Upper lobe of left lung (tissue), 6 donors: ENCODE results near the gene SHLD1. TPM values are rescaled to one million over a fixed set of nuclear protein-coding genes. Genes with fewer than 3 reads are reported as not detected.

ENCODE experiments used
- ATAC-seq, 2 donors: fragments of 200-7000 bp; cut with Tn5 transposase; one replicate each; pipeline ENCODE4 v1.9.1; 2022; ENCODE audit warnings: mild to moderate bottlenecking in 2 of 2, moderate library complexity in 2 of 2; ENCODE audit not compliant: low FRiP score in 2 of 2
- DNase-seq, 2 donors: peaks; one replicate each; pipeline ENCODE4 v3.0.0-alpha.2; 2019 to 2020
- H3K27ac ChIP-seq, 4 donors: fragments of 200-600 bp; sonication (generic); one replicate each; pipeline ENCODE4 v1.5.1; 2016 to 2019
- H3K27me3 ChIP-seq, 4 donors: fragments of 200-600 bp; sonication (generic); one replicate each; pipeline ENCODE4 v1.5.1; 2017 to 2019
- H3K36me3 ChIP-seq, 4 donors: fragments of 200-600 bp; sonication (generic); one replicate each; pipeline ENCODE4 v1.5.1; 2016 to 2019
- H3K4me1 ChIP-seq, 4 donors: fragments of 200-600 bp; sonication (generic); one replicate each; pipeline ENCODE4 v1.5.1; 2018 to 2019
- H3K4me3 ChIP-seq, 4 donors: fragments of 200-600 bp; sonication (generic); one replicate each; pipeline ENCODE4 v1.5.1; 2017 to 2019; ENCODE audit warnings: mild to moderate bottlenecking in 2 of 4, moderate library complexity in 1 of 4
- H3K9me3 ChIP-seq, 4 donors: fragments of 200-600 bp; sonication (generic); one replicate each; pipeline ENCODE4 v1.5.1; 2018 to 2019
- CTCF ChIP-seq, 6 experiments: fragments of 450-650 bp in 4 of 6; fragments of 200-600 bp in 2 of 6; sonication (generic) in 2 of 6; IDR thresholded peaks; one replicate each; pipeline ENCODE4 v1.5.1; 2016 to 2019; ENCODE audit warnings: antibody characterized with exemption in 6 of 6
- EP300 ChIP-seq, 4 donors: sonication (generic); formaldehyde crosslinking; IDR thresholded peaks; one replicate each; pipeline ENCODE4 v1.5.1; 2017; ENCODE audit warnings: antibody characterized with exemption in 4 of 4, control low read depth in 2 of 4
- POLR2A ChIP-seq, 4 donors: fragments of 450-650 bp; IDR thresholded peaks; one replicate each; pipeline ENCODE4 v1.5.1; 2016 to 2017; ENCODE audit warnings: antibody characterized with exemption in 4 of 4, mild to moderate bottlenecking in 2 of 4
- POLR2AphosphoS5 ChIP-seq, 2 donors: sonication (generic); formaldehyde crosslinking; IDR thresholded peaks; one replicate each; pipeline ENCODE4 v1.5.1; 2017; ENCODE audit warnings: antibody characterized with exemption in 2 of 2
- WGBS, 2 donors: methylation state at CpG; one replicate each; pipeline ENCODE4 v1.1.5; 2017 to 2018; 5-methylcytosine and 5-hydroxymethylcytosine counted together
- total RNA-seq, 6 donors: library from RNA; depleted of rRNA in 4 of 6; stranded (reverse); fragments of >200 nt in 4 of 6; gene quantifications; one replicate each; pipeline versions ENCODE4 v1.1.0 to v1.2.1, GENCODE V29; 2016 to 2021
- donor health status: DM: no; HTN: no; CAD: no; lungs with moderate emphysema.
- donor health status: DM: no; HTN: yes; CAD: no; lungs with severe emphysema.

Gene SHLD1
- total RNA-seq, 6 donors from 2014 or later, result 3.1 to 5.6 (median 4.5) TPM

DNA sequence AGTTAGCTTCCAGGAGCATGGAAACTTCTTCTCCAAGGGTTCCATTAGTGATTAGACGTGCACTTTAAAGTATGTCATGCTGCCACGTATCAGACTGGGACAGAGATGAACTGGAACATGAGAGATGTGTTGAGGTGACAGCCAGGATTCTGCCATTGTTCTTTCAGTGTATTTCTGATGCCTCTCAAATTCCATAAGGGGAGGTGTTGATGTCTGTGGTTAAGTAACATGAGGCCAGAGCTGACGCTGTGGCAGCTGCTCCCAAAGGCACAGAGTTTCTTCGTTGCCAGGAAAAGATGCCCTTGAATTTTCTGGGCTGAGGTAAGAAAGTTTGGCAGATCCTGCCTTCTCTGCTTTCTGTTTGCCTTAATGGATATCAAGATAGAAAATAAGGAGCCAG is 136.6 kb downstream of the SHLD1 start:
- no peak for ATAC-seq

DNA sequence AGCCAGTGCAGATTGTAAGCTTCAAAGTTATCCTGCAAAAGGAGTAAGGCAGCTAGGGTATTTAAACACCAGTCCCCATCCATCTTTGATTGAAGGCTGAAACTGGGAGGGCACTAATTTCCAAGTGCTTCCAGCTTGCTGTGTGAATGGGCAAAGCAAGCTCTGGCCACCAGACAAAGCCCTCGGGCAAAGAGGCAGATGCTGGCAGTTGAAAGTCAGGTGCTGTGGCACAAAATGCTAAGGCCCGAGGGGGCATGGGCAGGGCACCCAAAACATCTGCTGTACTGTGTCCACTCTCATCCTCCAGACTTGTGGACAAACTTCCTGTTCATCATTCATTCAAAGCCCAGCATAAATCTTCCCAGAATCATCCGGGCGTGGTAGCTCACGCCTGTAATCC is 137.2 kb downstream of the SHLD1 start:
- no peak for ATAC-seq
- 79 to 85% methylated on average over 5 of the region's 5 CpGs for WGBS, 2 donors
- Histone ChIP-seq H3K36me3 (no peaks in the 10 kb centered on the region), H3K27ac (no peak overlapping the region), H3K4me1 (no peaks in the 10 kb centered on the region), H3K9me3 (no peaks in the 10 kb centered on the region), H3K4me3 (no peak overlapping the region), H3K27me3 (no peaks in the 10 kb centered on the region)
- DNase-seq, result no peak
- TF ChIP-seq POLR2A (IDR thresholded peaks at IDR 0.05) (no peak), EP300 (IDR thresholded peaks at IDR 0.05) (no peak), CTCF (IDR thresholded peaks at IDR 0.05) (no peak), POLR2AphosphoS5 (IDR thresholded peaks at IDR 0.05) (no peak)

More for the DNA sequence above, 136.6 kb downstream of the SHLD1 start:
- H3K4me1 ChIP-seq, result peaks cover 0 to 1% (median 0%) of the 10 kb centered on the region in 4 donors
- no peaks in the 10 kb centered on the region for H3K9me3 ChIP-seq
- H3K36me3 ChIP-seq, result no peaks in the 10 kb centered on the region
- no peak overlapping the region for H3K27ac ChIP-seq
- no peaks in the 10 kb centered on the region for H3K27me3 ChIP-seq
- no peak for TF ChIP-seq POLR2A (IDR thresholded peaks at IDR 0.05)
- 81 to 82% methylated on average over 4 of the region's 4 CpGs for WGBS, 2 donors
- DNase-seq, result no peak
- H3K4me3 ChIP-seq, result no peak overlapping the region

- no peaks in the 10 kb centered on the region for H3K4me1 ChIP-seq
- no peak for TF ChIP-seq CTCF (IDR thresholded peaks at IDR 0.05)
- TF ChIP-seq POLR2AphosphoS5 (IDR thresholded peaks at IDR 0.05), result no peak
- no peak for TF ChIP-seq EP300 (IDR thresholded peaks at IDR 0.05)
- TF ChIP-seq POLR2A (IDR thresholded peaks at IDR 0.05), result no peak
- no peak overlapping the region for H3K27ac ChIP-seq
- DNase-seq (no peak), ATAC-seq (no peak)
- no peak overlapping the region for H3K4me3 ChIP-seq
- H3K36me3 ChIP-seq, result no peaks in the 10 kb centered on the region
- no peaks in the 10 kb centered on the region for H3K27me3 ChIP-seq
- WGBS, 2 donors, result 44 to 52% methylated on average over 1 of the region's 1 CpG
- no peaks in the 10 kb centered on the region for H3K9me3 ChIP-seq
These were observed 137.8 kb downstream of the SHLD1 start for GRCh38 chr20:5888041-5888440.

DNA sequence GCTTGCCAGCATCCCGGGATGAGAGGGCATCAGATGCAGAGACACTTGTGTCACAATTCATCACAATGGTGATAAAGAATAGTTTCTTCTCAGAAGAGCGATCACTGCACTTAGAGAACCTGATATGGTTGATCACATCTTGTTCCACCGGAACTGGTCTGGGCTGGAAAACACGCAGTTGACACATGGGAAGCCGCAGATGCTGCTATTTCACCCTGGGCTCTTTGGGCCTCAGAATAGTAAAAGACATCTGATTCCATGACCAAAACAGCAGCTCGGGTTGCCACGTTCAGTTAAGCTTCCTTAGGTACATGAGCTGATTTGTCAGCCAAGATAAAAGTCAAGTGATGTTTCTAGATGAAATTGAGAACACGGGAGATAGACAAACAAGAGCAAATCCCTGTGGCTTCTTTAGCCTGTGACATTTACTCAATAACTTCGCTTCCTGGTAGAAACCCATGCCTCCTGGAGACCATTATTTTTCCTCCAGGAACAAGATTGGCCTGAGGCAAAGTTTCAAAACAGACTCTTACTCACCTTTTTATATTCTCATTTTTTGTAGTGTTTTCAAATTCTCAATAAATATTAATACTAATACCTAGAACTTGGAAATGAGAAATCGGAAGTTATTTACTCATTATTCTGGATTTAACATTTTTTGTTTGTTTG is 140.7 kb downstream of the SHLD1 start:
- Histone ChIP-seq H3K27me3 (no peaks in the 10 kb centered on the region), H3K36me3 (no peaks in the 10 kb centered on the region), H3K27ac (no peak overlapping the region), H3K4me1 (no peaks in the 10 kb centered on the region), H3K9me3 (no peaks in the 10 kb centered on the region), H3K4me3 (no peak overlapping the region)
- WGBS, 2 donors, result 77 to 84% methylated on average over 10 of the region's 10 CpGs
- DNase-seq (no peak), ATAC-seq (no peak)
- TF ChIP-seq POLR2AphosphoS5 (IDR thresholded peaks at IDR 0.05) (no peak), EP300 (IDR thresholded peaks at IDR 0.05) (no peak), CTCF (IDR thresholded peaks at IDR 0.05) (no peak), POLR2A (IDR thresholded peaks at IDR 0.05) (no peak)

GRCh38 chr20:5893052-5893451 is 142.9 kb downstream of the SHLD1 start:
- H3K27ac ChIP-seq, result no peak overlapping the region
- 80 to 88% methylated on average over 3 of the region's 3 CpGs for WGBS, 2 donors
- no peak for ATAC-seq
- H3K36me3 ChIP-seq, result no peaks in the 10 kb centered on the region
- TF ChIP-seq POLR2AphosphoS5 (IDR thresholded peaks at IDR 0.05) (no peak), EP300 (IDR thresholded peaks at IDR 0.05) (no peak)
- no peak overlapping the region for H3K4me3 ChIP-seq
- no peak for DNase-seq
- H3K9me3 ChIP-seq, result no peaks in the 10 kb centered on the region
- no peaks in the 10 kb centered on the region for H3K4me1 ChIP-seq
- no peaks in the 10 kb centered on the region for H3K27me3 ChIP-seq

DNA sequence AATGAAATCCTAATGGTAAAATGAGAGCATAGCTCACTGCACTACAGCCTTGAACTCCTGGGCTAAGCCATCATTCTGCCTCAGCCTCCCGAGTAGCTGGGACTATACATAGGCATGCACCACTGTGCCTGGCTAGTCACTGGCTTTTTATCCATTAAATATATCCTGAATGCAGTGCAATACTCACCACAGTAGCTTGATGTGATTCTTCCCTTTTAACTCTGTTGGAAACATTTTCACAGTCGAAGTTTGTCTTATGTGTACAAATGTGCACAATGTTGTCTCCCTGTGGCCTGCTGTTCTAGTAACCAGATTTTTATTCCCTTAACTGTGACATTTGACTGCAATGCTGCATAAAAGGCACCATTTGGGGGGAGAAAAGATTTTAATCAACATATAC is 143.4 kb downstream of the SHLD1 start:
- H3K36me3 ChIP-seq, result no peaks in the 10 kb centered on the region
- DNase-seq, result no peak
- TF ChIP-seq EP300 (IDR thresholded peaks at IDR 0.05), result no peak
- TF ChIP-seq POLR2AphosphoS5 (IDR thresholded peaks at IDR 0.05), result no peak
- H3K9me3 ChIP-seq, result no peaks in the 10 kb centered on the region
- no peaks in the 10 kb centered on the region for H3K4me1 ChIP-seq
- WGBS, 2 donors, result 83 to 84% methylated on average over 2 of the region's 2 CpGs
- no peak overlapping the region for H3K4me3 ChIP-seq
- no peak overlapping the region for H3K27ac ChIP-seq
- no peak for ATAC-seq
- no peaks in the 10 kb centered on the region for H3K27me3 ChIP-seq
